Muscle of leg (tissue), 11 donors: Measurements from ENCODE around the gene EHBP1. TPM values are rescaled to one million over a fixed set of nuclear protein-coding genes. Genes with fewer than 3 reads are reported as not detected.

ENCODE experiments used
- DNase-seq: peaks from one replicate; pipeline ENCODE4 v3.0.0; 2013
- H3K27ac ChIP-seq: one replicate; pipeline ENCODE4 v1.5.1; 2013; ENCODE audit warnings: mild to moderate bottlenecking, low read length, control low read depth
- H3K27me3 ChIP-seq: one replicate; pipeline ENCODE4 v1.6.1; 2013; ENCODE audit warnings: low read length; ENCODE audit not compliant: control insufficient read depth, insufficient read depth
- H3K36me3 ChIP-seq: one replicate; pipeline ENCODE4 v1.6.1; 2013; ENCODE audit warnings: low read length; ENCODE audit not compliant: control insufficient read depth, insufficient read depth
- H3K4me1 ChIP-seq: one replicate; pipeline ENCODE4 v1.6.1; 2013; ENCODE audit warnings: low read length; ENCODE audit not compliant: control insufficient read depth, insufficient read depth
- H3K4me3 ChIP-seq: one replicate; pipeline ENCODE4 v1.5.1; 2013; ENCODE audit warnings: low read length, control low read depth
- H3K9me3 ChIP-seq: replicated peaks from 2 replicates; pipeline ENCODE4 v1.6.1; 2013; ENCODE audit warnings: low read depth, low read length; ENCODE audit not compliant: control insufficient read depth
- WGBS: methylation state at CpG from one replicate; pipeline ENCODE4 v1.1.5; 2013; ENCODE audit warnings: missing lambda C conversion rate; ENCODE audit not compliant: insufficient coverage; 5-methylcytosine and 5-hydroxymethylcytosine counted together
- polyA plus RNA-seq, 8 donors: library from polyadenylated mRNA; unstranded; fragments of 120-200 nt; gene quantifications; one replicate each; pipeline versions ENCODE4 v1.2.1 to v1.2.3, GENCODE V29; 2013; ENCODE audit warnings: inconsistent platforms in 1 of 8, low replicate concordance in 1 of 8; ENCODE audit not compliant: insufficient read length in 8 of 8, insufficient read depth in 1 of 8
- total RNA-seq: library from RNA; stranded (reverse); fragments of 120-200 nt; gene quantifications from one replicate; pipeline ENCODE4 v1.2.4, GENCODE V29; 2013

EHBP1 gene
- total and polyA plus RNA-seq, 9 donors, result 21.8 to 41.1 (median 31.4) TPM

GRCh38 chr2:62731275-62731674, 25.8 kb downstream of the EHBP1 start:
- H3K4me1 ChIP-seq, result no peaks in the 10 kb centered on the region
- WGBS, result no CpG with 5 or more reads among the region's 3 CpGs
- DNase-seq, result no peak
- no peak overlapping the region for H3K4me3 ChIP-seq
- H3K36me3 ChIP-seq, result no peaks in the 10 kb centered on the region
- H3K9me3 ChIP-seq, result peaks cover 17% of the 10 kb centered on the region
- no peaks in the 10 kb centered on the region for H3K27me3 ChIP-seq
- H3K27ac ChIP-seq, result no peak overlapping the region

DNA sequence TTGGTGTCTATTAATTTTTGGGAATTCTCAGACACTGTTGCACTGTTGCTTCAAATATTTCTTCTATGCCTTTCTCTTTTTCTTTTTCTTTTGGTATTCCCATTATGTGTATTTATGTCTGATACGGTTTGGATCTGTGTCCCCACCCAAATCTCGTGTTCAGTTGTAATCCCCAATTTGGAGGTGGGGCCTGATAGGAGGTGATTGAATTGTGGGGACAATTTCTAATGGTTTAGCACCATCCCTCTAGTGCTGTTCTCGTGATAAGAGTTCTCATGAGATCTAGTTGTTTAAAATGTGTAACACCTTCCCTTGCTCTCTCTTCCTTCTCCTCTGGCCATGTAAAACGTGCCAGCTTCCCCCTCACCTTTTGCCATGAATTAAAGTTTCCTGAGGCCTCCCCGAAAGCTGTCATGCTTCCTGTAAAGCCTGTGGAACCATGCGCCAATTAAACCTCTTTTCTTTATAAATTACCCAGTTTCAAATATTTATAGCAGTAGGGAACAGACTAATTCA, 26.8 kb downstream of the EHBP1 start:
- H3K4me1 ChIP-seq, result no peaks in the 10 kb centered on the region
- no peak overlapping the region for H3K27ac ChIP-seq
- no CpG with 5 or more reads among the region's 6 CpGs for WGBS
- H3K27me3 ChIP-seq, result no peaks in the 10 kb centered on the region
- no peak overlapping the region for H3K4me3 ChIP-seq
- no peak for DNase-seq
- H3K36me3 ChIP-seq, result no peaks in the 10 kb centered on the region
- peaks cover 17% of the 10 kb centered on the region for H3K9me3 ChIP-seq

GRCh38 chr2:62733546-62733945, 28.0 kb downstream of the EHBP1 start:
- peaks cover 17% of the 10 kb centered on the region for H3K9me3 ChIP-seq
- no peak for DNase-seq
- H3K4me3 ChIP-seq, result no peak overlapping the region
- no peaks in the 10 kb centered on the region for H3K36me3 ChIP-seq
- no peak overlapping the region for H3K27ac ChIP-seq
- no CpG with 5 or more reads among the region's 1 CpG for WGBS
- no peaks in the 10 kb centered on the region for H3K27me3 ChIP-seq
- no peaks in the 10 kb centered on the region for H3K4me1 ChIP-seq

DNA sequence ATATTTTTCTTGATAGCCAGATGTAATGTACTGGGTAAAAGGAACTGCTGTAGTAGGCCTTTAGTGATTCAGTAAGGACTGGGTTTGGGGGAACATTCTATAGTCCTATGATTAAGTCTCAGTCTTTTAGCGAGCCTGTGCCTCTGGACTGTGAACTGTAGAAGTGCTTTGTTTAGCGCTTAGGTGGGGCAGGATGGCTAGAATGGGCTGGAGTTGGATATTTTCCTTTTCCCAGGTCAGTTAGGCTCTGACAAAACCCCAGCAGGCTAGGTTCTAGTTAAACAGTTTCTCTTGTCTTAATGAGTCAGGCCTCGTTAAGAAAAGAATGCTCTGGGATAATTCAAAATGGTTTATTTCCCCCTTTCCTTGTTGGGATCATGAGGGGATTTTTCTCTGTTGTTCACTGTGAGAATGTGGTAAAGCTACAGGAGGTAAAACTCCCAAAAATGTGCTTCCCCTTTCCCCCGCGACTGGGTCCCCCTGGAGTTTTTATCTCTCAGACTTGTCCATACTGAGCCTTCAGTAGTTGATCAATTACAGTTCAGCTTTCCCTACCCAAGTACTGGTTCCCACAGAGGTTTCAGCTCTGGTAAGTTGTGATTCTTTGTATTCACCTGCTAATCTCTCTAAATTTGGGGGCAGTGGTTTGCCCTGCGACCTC, 31.5 kb downstream of the EHBP1 start:
- H3K27ac ChIP-seq, result no peak overlapping the region
- H3K9me3 ChIP-seq, result peaks cover 5% of the 10 kb centered on the region
- H3K27me3 ChIP-seq, result no peaks in the 10 kb centered on the region
- no peak overlapping the region for H3K4me3 ChIP-seq
- 100% methylated on average over 2 of the region's 6 CpGs for WGBS
- H3K36me3 ChIP-seq, result no peaks in the 10 kb centered on the region
- H3K4me1 ChIP-seq, result no peaks in the 10 kb centered on the region
- no peak for DNase-seq

DNA sequence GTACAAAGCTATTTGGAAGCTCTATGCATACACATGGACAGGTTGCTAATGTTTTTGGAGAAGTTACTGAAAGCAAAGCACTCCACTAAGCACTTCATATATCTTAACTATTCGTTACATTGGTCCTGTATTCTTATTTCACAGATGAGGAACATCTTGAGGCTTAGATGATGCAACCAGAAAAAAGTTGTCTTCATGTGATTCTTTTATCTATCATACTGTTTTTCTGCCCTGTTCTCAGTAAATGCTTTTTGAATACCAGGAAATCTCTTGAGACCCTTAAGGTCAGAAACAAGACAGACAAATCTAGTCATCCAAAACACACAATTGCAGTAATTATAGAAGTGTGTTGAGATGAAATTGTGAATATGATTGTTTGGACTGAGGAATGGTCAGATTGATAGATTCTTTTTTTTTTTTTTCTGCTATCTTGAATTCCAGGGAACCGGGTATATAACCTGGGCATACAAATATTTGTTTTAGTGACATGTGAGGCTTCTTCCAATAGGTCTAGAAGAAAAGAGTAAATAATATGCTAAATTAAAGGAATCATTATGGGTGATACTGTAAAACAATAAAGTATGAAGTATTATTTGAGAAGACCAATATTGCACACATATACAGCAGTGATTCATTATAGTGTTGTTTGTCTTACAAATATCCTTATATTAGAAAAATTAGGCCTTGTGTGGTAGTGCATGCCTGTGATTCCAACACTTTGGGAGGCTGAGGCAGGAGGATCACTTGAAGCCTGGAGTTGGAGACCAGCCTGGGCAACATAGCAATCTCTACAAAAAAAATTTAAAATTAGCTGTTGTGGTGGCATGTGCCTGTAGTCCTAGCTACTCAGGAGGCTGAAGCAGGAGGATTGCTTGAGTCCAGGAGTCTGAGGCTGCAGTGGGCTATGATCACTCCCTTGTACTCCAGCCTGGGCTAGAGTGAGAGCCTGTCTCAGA, 33.7 kb downstream of the EHBP1 start:
- no peak overlapping the region for H3K27ac ChIP-seq
- H3K36me3 ChIP-seq, result no peaks in the 10 kb centered on the region
- H3K4me1 ChIP-seq, result no peaks in the 10 kb centered on the region
- H3K9me3 ChIP-seq, result no peaks in the 10 kb centered on the region
- H3K27me3 ChIP-seq, result no peaks in the 10 kb centered on the region
- no peak overlapping the region for H3K4me3 ChIP-seq
- WGBS, result no CpG with 5 or more reads among the region's 2 CpGs
- DNase-seq, result no peak

- H3K4me3 ChIP-seq, result no peak overlapping the region
- no peaks in the 10 kb centered on the region for H3K27me3 ChIP-seq
- H3K27ac ChIP-seq, result no peak overlapping the region
- no peaks in the 10 kb centered on the region for H3K4me1 ChIP-seq
- no CpG with 5 or more reads among the region's 1 CpG for WGBS
- H3K9me3 ChIP-seq, result no peaks in the 10 kb centered on the region
- H3K36me3 ChIP-seq, result no peaks in the 10 kb centered on the region
- DNase-seq, result no peak
Measured at GRCh38 chr2:62740221-62740620, 34.7 kb downstream of the EHBP1 start.

- DNase-seq, result no peak
Measured at GRCh38 chr2:62741127-62741526, 35.6 kb downstream of the EHBP1 start.

DNA sequence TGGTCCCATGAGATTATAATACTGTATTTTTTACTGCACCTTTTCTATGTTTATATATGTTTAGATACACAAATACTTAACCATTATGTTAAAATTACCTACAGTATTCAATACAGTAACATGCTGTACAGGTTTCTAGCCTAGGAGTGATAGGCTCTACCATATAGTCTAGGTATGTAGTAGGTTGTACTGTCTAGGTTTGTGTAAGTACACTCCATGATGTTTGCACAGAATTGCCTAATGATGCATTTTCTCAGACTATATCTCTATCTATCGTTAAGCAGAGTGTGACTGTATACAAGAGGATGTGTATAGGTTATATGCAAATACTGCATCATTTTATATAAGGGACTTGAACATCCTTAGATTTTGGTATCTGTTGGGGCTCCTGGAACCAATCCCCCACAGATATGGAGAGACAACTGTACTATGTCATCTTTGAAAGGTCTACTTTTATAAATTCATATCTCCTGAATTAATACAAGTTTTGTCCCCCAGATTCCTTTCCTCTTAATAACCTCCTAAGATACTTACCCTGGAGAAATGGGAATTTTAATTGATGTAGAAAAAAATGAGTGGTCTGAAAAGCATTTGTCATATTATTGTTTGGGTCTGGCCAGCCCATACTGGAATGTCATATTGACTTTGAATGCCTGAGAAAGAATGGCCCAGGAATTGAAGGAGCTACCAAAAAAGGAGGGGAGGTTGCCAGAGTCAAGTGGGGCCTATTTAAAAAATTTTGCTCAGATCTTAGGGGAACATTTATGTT, 36.6 kb downstream of the EHBP1 start:
- Histone ChIP-seq H3K4me1 (no peaks in the 10 kb centered on the region), H3K9me3 (no peaks in the 10 kb centered on the region), H3K27ac (no peak overlapping the region), H3K27me3 (no peaks in the 10 kb centered on the region), H3K36me3 (no peaks in the 10 kb centered on the region), H3K4me3 (no peak overlapping the region)
- WGBS, result no CpG with 5 or more reads among the region's 1 CpG
- no peak for DNase-seq

More at GRCh38 chr2:62741127-62741526, 35.6 kb downstream of the EHBP1 start:
- no peaks in the 10 kb centered on the region for H3K36me3 ChIP-seq
- no peaks in the 10 kb centered on the region for H3K9me3 ChIP-seq
- H3K4me3 ChIP-seq, result no peak overlapping the region
- H3K27me3 ChIP-seq, result no peaks in the 10 kb centered on the region
- H3K4me1 ChIP-seq, result no peaks in the 10 kb centered on the region
- no peak overlapping the region for H3K27ac ChIP-seq
- no CpG with 5 or more reads among the region's 3 CpGs for WGBS

DNA sequence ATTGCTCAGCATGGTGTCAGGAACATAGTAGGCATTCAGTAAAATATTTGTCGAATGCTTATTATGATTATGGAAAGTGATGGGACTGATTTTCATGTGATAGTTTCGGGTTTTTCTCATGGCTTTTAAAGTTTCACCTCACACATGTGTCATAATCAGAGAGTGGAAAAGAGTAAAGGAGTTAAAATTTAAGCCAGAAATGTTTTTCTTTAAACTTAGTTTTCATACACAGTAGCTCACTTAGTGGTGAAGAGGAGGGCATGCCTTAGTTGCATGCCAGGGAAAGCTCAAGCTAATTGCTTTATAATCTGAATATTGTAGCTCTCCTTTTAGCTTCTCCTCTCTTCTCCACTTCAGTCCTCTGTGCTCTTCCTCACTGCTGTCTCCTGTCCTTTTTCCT, 38.0 kb downstream of the EHBP1 start:
- H3K4me3 ChIP-seq, result no peak overlapping the region
- H3K9me3 ChIP-seq, result no peaks in the 10 kb centered on the region
- no CpG with 5 or more reads among the region's 2 CpGs for WGBS
- no peaks in the 10 kb centered on the region for H3K27me3 ChIP-seq
- no peak for DNase-seq
- H3K4me1 ChIP-seq, result no peaks in the 10 kb centered on the region
- no peak overlapping the region for H3K27ac ChIP-seq
- H3K36me3 ChIP-seq, result no peaks in the 10 kb centered on the region

GRCh38 chr2:62744603-62745002, 39.1 kb downstream of the EHBP1 start:
- DNase-seq, result no peak
- WGBS, result no CpG with 5 or more reads among the region's 3 CpGs
- Histone ChIP-seq H3K36me3 (no peaks in the 10 kb centered on the region), H3K27ac (no peak overlapping the region), H3K4me1 (no peaks in the 10 kb centered on the region), H3K9me3 (no peaks in the 10 kb centered on the region), H3K4me3 (no peak overlapping the region), H3K27me3 (no peaks in the 10 kb centered on the region)
